HG02870 (cell line): ENCODE measurements around the gene TMEM123.

Source experiments
- ATAC-seq: cut with Tn5 transposase; IDR thresholded peaks from one replicate; pipeline ENCODE4 v1.9.1; 2021; ENCODE audit warnings: mild to moderate bottlenecking, moderate library complexity; ENCODE audit not compliant: unreplicated experiment

Gene TMEM123

GRCh38 chr11:102452461-102453301, at the start of gene TMEM123:
Gene TMEM123, minus strand, starts transcription at chr11:102452765. Its CDS starts 142 bp downstream, at chr11:102452623.
- peak; percentile 53 for ATAC-seq

DNA sequence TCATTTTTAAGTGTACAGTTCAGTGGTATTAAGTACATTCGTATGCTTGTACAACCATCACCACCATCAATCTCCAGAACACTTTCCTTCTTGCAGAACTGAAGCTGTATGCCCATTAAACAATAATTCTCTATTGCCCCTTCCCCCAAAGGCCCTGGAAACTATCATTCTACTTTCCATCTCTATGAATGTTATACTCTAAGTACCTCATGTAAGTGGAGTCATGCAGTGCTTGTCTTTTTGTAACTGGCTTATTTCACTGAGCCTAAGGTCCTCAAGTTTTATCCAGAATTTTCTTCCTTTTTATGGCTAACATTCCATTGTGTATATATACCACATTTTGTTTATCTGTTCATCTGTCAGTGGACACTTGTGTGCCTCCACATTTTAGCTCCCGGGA, 48.3 kb upstream of the TMEM123 start:
- no peak for ATAC-seq

DNA sequence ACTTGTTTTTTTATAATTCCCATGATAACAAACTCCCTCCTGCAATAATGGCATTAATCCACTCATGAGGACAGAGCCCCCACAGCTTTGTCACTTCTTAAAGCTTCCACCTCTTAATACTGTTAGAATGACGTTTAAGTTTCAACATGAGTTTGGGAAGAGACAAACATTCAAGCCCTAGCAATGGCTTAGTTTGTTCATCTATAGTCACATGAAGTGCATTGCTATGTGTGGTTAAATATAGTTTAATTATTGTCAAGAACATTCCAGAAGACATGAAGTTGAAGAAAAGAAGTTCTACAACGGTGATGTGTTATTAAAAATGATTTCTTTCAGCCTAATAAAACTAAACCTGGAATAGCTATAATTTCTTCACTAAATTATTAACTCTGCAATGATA, 47.4 kb upstream of the TMEM123 start:
- no peak for ATAC-seq

DNA sequence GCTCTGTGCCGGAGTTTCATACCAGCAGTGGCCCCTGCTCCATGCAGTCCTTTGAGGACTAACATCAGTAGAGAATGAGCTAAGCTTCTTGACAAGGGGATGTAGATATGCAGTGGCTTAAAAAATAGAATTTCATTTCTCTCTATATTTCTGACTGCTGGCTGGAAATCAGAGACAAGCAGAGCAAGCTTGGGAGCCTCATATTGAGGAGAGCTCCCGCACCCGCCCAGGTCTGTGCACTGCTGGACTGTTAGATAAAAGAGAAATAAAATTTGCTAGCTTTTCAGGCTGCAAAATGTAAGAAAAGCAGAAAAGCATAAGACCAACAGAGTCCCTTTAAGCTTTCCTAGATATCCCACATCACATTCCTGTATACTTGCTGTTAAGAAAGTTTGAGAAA, 46.6 kb upstream of the TMEM123 start:
- no peak for ATAC-seq

GRCh38 chr11:102497061-102497460, 44.5 kb upstream of the TMEM123 start:
- no peak for ATAC-seq

GRCh38 chr11:102495161-102496042, 42.8 kb upstream of the TMEM123 start:
- peak; percentile 96 for ATAC-seq

- no peak for ATAC-seq
Observed at GRCh38 chr11:102494216-102494615, 41.7 kb upstream of the TMEM123 start.

DNA sequence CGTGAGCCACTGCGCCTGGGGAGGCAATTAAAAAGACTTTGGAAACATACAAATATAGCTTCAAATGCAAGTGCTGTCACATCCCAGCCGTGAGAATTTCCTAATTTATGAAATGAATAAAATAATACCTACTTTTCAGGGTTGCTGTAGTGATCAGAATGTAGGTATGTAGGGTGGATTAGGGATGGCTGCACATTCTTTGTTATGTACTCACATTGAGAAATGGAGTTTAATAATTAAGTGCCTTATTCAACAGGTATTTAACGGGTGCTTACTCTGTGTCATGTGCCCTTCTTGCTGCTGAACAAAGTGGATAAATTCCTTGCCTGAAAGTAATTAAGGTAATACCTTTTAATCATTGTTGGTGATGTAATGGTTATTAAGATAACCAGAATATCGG, 41.0 kb upstream of the TMEM123 start:
- ATAC-seq: no peak

DNA sequence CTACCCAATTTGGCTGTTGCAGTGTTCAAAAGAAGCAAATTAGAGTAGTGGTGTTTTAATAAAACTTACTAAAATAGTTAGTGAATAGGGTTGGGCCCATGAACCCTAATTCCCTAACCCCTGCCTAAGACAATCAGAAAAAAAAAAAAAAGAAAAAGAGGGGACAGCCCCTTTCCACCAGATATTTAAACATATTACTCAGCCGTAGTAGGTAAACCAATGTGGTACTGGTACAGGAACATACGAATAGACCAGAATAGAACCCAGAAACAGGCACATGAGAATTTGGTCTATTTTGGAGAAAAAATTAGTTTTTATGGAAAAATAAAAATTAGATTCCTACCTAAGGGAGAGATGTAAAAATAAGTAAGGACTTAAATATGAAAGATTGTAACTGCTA, 39.4 kb upstream of the TMEM123 start:
- ATAC-seq: no peak

DNA sequence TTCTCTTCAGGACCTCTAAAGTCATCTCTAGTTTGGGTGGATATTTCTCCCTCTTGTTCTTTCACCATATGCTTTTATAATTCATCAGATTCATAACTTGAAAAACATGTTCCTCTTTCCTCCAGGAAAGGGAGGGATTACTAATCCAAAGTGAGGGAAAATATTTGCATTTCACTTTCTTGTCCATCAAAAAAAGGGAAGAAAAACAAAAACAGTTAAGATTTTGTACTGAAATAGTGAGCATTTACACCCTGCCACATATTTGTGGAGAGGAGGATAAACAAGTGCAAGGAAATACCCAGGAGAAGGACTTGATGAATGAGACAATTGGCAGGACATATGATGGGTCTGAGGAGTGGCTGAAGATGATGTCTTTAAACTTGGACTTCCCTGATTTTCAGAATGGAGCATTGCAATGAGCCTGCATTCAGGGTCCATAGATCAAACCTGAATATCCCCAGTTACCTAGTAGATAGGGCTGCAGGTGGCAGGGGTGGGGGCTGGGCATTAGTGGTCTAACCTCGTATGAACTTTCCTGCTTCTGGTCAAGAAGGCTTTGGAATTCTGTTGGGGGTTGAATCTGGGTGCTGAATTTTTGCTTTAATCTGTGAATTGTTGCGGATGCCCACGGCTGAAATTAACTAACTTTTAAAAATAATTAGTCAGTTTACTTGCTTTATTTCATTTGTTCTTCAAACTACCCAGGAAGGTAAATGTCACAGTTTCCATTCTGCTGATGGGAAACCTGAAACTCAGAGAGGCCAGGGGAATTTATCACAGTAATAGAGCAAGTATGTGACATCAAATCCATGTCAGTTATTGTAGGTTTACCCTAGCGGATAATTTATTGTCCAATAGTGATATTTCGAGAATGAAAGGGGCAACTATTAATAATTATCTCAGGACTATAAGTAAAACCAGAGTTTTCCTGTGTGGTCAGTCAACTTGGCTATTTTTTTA, 36.9 kb upstream of the TMEM123 start:
- no peak for ATAC-seq

DNA sequence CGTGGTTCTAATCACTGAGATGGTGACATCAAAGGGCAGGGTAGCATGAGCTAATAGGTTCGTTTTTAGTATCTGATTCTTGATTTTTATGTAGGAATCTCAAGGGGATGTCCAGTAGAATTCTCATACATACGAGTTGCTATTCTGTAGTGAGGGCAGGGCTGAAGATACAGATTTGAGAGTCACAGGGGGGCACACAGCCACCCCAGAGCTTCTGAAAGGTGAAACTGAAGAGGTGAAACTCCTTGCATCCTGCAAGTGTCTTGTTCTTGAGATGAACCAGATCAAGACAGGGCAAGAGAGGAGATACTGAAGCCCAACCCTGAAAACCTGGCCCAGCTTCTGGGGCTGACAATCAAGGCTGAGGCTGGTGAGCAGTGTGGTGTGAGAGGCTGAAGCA, 35.6 kb upstream of the TMEM123 start:
- peak; percentile 82 for ATAC-seq

GRCh38 chr11:102487214-102487613, 34.6 kb upstream of the TMEM123 start:
- ATAC-seq: no peak

GRCh38 chr11:102486584-102486983, 34.0 kb upstream of the TMEM123 start:
- ATAC-seq: no peak

GRCh38 chr11:102485095-102485722, 32.6 kb upstream of the TMEM123 start:
- ATAC-seq: no peak

DNA sequence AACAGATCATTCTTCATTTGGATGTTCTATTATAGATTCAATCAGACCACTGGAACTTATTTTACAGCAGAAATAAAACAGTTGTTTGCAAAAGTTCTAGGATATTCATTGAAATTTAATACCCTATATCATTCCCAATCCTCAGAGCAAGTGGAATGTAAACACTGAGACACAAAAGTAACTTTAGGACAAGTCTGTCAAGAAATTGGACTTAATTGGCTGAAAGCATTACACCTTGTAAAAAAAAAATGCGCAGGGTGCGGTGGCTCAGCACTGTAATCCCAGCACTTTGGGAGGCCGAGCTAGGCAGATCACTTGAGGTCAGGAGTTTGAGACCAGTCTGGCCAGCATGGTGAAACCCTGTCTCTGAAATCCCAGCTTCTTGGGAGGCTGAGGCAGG, 29.9 kb upstream of the TMEM123 start:
- ATAC-seq: no peak

DNA sequence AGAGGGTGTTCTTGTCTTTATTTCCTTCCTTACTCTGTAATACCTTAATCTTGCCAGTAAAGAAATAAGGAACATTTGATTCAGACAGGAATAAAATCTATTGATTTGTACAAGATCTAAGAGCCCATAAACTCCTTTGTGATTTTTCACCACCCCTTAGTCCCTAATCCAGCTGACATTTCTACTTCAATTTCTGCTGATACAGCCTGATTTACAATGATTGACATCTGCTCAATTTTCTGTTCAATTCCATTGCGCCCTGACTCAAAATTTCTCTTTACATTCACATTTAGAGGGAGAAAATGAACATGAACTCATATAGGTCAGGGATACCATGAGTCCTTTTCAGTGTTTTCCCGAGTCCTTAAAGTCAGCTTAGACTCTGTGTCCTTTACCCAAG, 27.2 kb upstream of the TMEM123 start:
- ATAC-seq: no peak

DNA sequence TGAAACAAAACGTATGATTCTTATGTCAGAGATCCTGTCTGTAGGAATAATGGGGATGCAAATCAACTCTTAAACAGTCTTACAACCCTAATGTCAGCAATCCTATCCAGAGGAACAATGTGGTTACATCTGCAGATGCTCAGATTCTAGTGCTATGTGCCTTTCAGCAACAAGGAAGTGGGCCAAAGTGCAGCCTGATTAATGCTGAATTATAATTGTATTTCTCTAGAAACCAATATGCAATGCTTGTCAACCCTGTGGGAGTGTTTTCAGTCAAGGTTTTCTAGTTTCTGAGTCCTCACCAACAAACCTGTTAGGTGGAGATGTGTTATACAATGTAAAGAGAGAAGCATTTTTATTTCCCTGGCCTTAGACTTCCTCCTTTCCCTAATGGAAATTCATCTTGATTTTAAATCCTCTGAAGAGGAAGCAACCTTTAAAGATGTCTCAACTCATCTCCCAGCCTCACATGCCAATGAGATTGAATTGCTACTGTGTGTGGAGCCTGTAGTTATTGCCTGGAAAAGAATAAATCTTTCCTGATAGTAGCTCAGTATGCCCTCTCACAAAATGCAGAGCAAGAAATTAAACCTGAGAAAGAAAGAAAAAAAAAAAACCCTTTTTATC, 26.2 kb upstream of the TMEM123 start:
- no peak for ATAC-seq

DNA sequence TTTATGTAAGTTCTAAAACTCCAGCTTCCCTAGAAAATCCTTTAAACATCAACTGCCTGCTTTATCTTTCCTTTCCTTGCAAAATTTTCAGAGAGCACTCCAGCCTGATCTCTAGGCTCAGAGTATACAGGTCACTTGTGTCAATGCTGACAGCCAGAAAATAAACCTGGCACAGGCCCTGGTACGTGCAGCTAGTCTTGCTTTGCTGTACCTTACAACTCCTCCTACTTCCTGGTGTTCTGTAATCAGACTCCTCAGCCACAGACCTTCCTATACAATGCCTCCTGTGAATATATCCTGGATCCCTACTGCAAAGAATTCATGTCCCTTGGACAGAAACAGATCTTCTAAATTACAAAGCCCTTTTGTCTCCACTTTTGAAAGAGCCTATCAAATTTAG, 24.2 kb upstream of the TMEM123 start:
- ATAC-seq: no peak

DNA sequence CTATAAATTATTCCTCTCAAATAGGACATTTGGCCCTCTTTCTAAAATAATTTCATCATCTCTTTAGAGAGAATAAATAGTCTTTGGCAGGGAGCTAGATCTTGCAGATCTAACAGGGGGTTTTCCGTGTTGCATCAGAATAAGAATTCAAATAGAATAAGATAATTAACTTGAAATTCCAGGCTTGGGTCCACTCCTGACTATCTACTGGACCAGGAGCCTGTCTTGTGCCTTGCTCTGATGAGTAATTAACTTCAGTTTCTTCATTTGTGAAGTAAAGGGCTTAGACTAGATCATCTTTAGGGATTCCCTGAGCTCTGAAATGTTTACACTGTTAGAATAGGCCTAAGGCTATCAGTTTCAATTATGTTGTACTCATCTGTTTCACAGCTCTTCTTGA, 23.5 kb upstream of the TMEM123 start:
- ATAC-seq: no peak

DNA sequence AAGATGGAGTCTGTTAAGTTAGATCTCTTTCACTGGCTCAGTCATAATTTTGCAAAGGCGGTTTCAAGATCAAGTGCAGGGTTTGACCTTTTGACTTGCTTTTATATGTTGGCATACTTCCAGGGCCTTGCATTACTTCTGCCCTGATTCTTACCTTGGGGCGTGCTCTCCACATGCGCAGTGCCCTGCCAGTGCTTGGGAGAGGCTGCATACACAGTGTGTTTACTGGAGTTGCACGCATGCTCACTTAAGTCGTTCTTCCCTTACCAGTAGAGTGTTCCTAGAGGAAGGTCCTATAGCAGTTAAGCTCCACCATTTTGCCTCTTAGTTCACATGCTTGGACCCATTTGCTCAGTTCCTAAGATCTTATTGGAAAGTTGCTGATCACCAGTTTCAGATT, 21.0 kb upstream of the TMEM123 start:
- ATAC-seq: no peak
